ENCODE results near the gene CFAP410.

GRCh38 chr21:44379991-44380865 lies 41.0 kb upstream of the CFAP410 start:
- TF ChIP-seq CTCF (IDR thresholded peaks at IDR 0.05; ENCODE audit: insufficient read depth, low read length): no peak
- no peak for TF ChIP-seq REST (IDR thresholded peaks at IDR 0.05; ENCODE audit: insufficient replicate concordance, low read depth)
- no peak for TF ChIP-seq GABPA (IDR thresholded peaks at IDR 0.05; ENCODE audit: low read depth)
- no peak for TF ChIP-seq SPI1 (IDR thresholded peaks at IDR 0.05; ENCODE audit: borderline replicate concordance, low read depth)

Data from HL-60 (cell line).